Kidney (tissue), 14 donors: Measurements from ENCODE around the gene IDI2. TPM values are rescaled to one million over a fixed set of nuclear protein-coding genes. Genes with fewer than 3 reads are reported as not detected.

ENCODE experiments used
- DNase-seq, 5 donors: peaks; one replicate each; pipeline ENCODE4 v3.0.0-alpha.2; 2013 to 2020
- FAIRE-seq: peaks from 2 replicates; lab custom pipeline; 2012; peaks lifted over from hg19 to GRCh38; lab: Jason Lieb, UNC
- H3K27ac ChIP-seq, 2 donors: one replicate each; pipeline ENCODE4 v1.7.0; 2013; ENCODE audit warnings: low read depth in 2 of 2, low read length in 2 of 2, inconsistent platforms in 1 of 2
- H3K27me3 ChIP-seq: one replicate; pipeline ENCODE4 v1.7.1; 2013; ENCODE audit warnings: low read length, inconsistent platforms; ENCODE audit not compliant: control insufficient read depth, insufficient read depth
- H3K36me3 ChIP-seq, 3 donors: one replicate each; pipeline versions ENCODE4 v1.7.0 to v1.7.1; 2013; ENCODE audit warnings: low read length in 3 of 3, control low read depth in 1 of 3, inconsistent platforms in 1 of 3; ENCODE audit not compliant: insufficient read depth in 3 of 3, control insufficient read depth in 2 of 3
- H3K4me1 ChIP-seq, 3 donors: one replicate each; pipeline versions ENCODE4 v1.7.0 to v1.7.1; 2013; ENCODE audit warnings: low read length in 3 of 3, inconsistent platforms in 1 of 3, low read depth in 1 of 3; ENCODE audit not compliant: control insufficient read depth in 2 of 3, insufficient read depth in 2 of 3
- H3K4me3 ChIP-seq, 3 donors: one replicate each; pipeline versions ENCODE4 v1.7.0 to v1.8.1; 2013; ENCODE audit warnings: low read length in 3 of 3, control low read depth in 1 of 3, inconsistent platforms in 1 of 3
- H3K9ac ChIP-seq, 3 donors: one replicate each; pipeline versions ENCODE4 v1.7.0 to v1.7.1; 2013; ENCODE audit warnings: low read length in 3 of 3, control low read depth in 1 of 3, inconsistent platforms in 1 of 3
- H3K9me3 ChIP-seq, 3 donors: one replicate each; pipeline versions ENCODE4 v1.7.0 to v1.7.1; 2013; ENCODE audit warnings: low read length in 3 of 3, control low read depth in 1 of 3, inconsistent platforms in 1 of 3; ENCODE audit not compliant: control insufficient read depth in 2 of 3, insufficient read depth in 1 of 3
- CTCF ChIP-seq: IDR thresholded peaks from 3 replicates; pipeline ENCODE4 v1.5.1; 2012; ENCODE audit warnings: mild to moderate bottlenecking, moderate library complexity, borderline replicate concordance; ENCODE audit not compliant: insufficient read depth; ENCODE audit errors: extremely low read depth
- intact Hi-C: fragments of 100-400 bp; cut with DNase I; formaldehyde crosslinking; loops from one replicate; pipeline ENCODE4 v1.11.1; 2022
- polyA plus RNA-seq: library from polyadenylated mRNA; stranded (reverse); fragments of 350-450 nt; fragmentation: Illumina TruSeq; extraction: RNeasy Lipid Tissue Mini Kit (QIAGEN cat#74804); gene quantifications from one replicate; pipeline ENCODE4 v1.2.3, GENCODE V29; 2014; ENCODE audit warnings: low read depth, low replicate concordance; ENCODE audit not compliant: insufficient read depth
- total RNA-seq: library from RNA; stranded (reverse); fragmentation: NEBNext Ultra II Directional; extraction: Animal tissue kit (Norgen Biotek cat#: 25700); gene quantifications from one replicate; pipeline ENCODE4 v1.2.1, GENCODE V29; 2021
- donor health status: control.
- donor health status: control.
- donor health status: control.
- donor health status: control.
- donor health status: control.
- donor health status: DM: yes; HTN: yes; CAD: no.
- donor health status: Normal renal cell carcinoma (clear cell type).

IDI2 gene
- total and polyA plus RNA-seq, 2 donors from 2014 or later = not detected

GRCh38 chr10:1009071-1009494 is 16.6 kb downstream of the IDI2 start:
- Histone ChIP-seq H3K27ac (no peak overlapping the region), H3K36me3 (peaks cover 10 to 56% (median 25%) of the 10 kb centered on the region in 3 donors), H3K9ac (no peak overlapping the region), H3K27me3 (no peaks in the 10 kb centered on the region), H3K4me3 (no peak overlapping the region), H3K4me1 (no peaks in the 10 kb centered on the region), H3K9me3 (no peaks in the 10 kb centered on the region)
- DNase-seq = no peak
- TF ChIP-seq CTCF = no peak
- intact Hi-C loops = no loop called here
- no peak for FAIRE-seq

GRCh38 chr10:1007583-1007982 is 18.1 kb downstream of the IDI2 start:
- no peak overlapping the region for H3K9ac ChIP-seq
- no peak overlapping the region for H3K4me3 ChIP-seq
- no peak overlapping the region for H3K27ac ChIP-seq
- intact Hi-C loops = no loop called here
- H3K27me3 ChIP-seq = no peaks in the 10 kb centered on the region
- no peaks in the 10 kb centered on the region for H3K4me1 ChIP-seq
- DNase-seq (no peak), FAIRE-seq (no peak)
- no peak for TF ChIP-seq CTCF
- peaks cover 22 to 64% (median 34%) of the 10 kb centered on the region in 3 donors for H3K36me3 ChIP-seq
- peaks cover 0 to 9% (median 0%) of the 10 kb centered on the region in 3 donors for H3K9me3 ChIP-seq

- Histone ChIP-seq H3K27me3 (no peaks in the 10 kb centered on the region), H3K9ac (no peak overlapping the region), H3K9me3 (peaks cover 0 to 13% (median 1%) of the 10 kb centered on the region in 3 donors), H3K4me1 (no peaks in the 10 kb centered on the region), H3K27ac (no peak overlapping the region), H3K36me3 (peaks cover 26 to 68% (median 32%) of the 10 kb centered on the region in 3 donors), H3K4me3 (no peak overlapping the region)
- no peak for TF ChIP-seq CTCF
- DNase-seq (no peak), FAIRE-seq (no peak)
- intact Hi-C loops = no loop called here
Measured at GRCh38 chr10:1006573-1006972, 19.1 kb downstream of the IDI2 start.
